HepG2 (cell line): Measurements from ENCODE around the gene TIMM17A. TPM values are rescaled to one million over a fixed set of nuclear protein-coding genes. Genes with fewer than 3 reads are reported as not detected.
"Not testable (repeated sequence)": the region's sequence is repeated elsewhere in the genome, so short reads cannot be mapped to it uniquely, and the experiment has no call there.

Experiments used
- ATAC-seq: fragments of 200-7000 bp; cut with Tn5 transposase; 3 replicates; pipeline ENCODE4 v1.9.1; 2020; ENCODE audit warnings: mild to moderate bottlenecking, moderate library complexity
- BruUV-seq: library from RNA; stranded (reverse); fragments of 400-500 nt; replicated peaks from 2 replicates; lab custom pipeline; 2021; lab: Mats Ljungman, UMichigan
- CTCF ChIA-PET: fragments of 300-600 bp; formaldehyde crosslinking; extraction: SDS; loops from one replicate; lab custom pipeline; 2021; ENCODE audit warnings: low total read pairs, inconsistent platforms, low intra/inter-chr PET ratio; lab: Yijun Ruan, JAX
- POLR2A ChIA-PET: fragments of 350-600 bp; sonication (Branson Sonifier 250); formaldehyde crosslinking; loops from one replicate; lab custom pipeline; 2020; ENCODE audit warnings: antibody characterized with exemption, inconsistent platforms; lab: Yijun Ruan, JAX
- DNase-seq: peaks from one replicate; pipeline ENCODE4 v3.0.0-alpha.2; 2015; ENCODE audit warnings: low spot score
- FAIRE-seq: peaks from 3 replicates; lab custom pipeline; 2011; peaks lifted over from hg19 to GRCh38; lab: Jason Lieb, UNC
- H2AFZ ChIP-seq: one replicate; pipeline ENCODE4 v1.6.1; 2011; ENCODE audit warnings: low read length, inconsistent platforms
- H3K27ac ChIP-seq: fragments of 300-600 bp; 3 replicates; pipeline ENCODE4 v1.8.0; 2011; ENCODE audit warnings: mixed run types, mild to moderate bottlenecking, mixed read lengths, low read length, inconsistent platforms; ENCODE audit not compliant: insufficient read depth; ENCODE audit errors: extremely low read length
- H3K27me3 ChIP-seq, 2 experiments: fragments of 200-600 bp in 1 of 2; 2 replicates in 1 of 2; 3 replicates in 1 of 2; pipeline versions ENCODE4 v1.6.0 to v1.8.0; 2011; ENCODE audit warnings: low read length in 2 of 2, mild to moderate bottlenecking in 2 of 2, moderate library complexity in 2 of 2, inconsistent platforms in 1 of 2; ENCODE audit not compliant: insufficient read depth in 2 of 2, control insufficient read depth in 1 of 2
- H3K36me3 ChIP-seq, 2 experiments: fragments of 200-600 bp in 1 of 2; replicated peaks in 1 of 2; 2 replicates in 1 of 2; 3 replicates in 1 of 2; pipeline versions ENCODE4 v1.5.1 to v1.8.0; 2011; ENCODE audit warnings: low read length in 2 of 2, inconsistent platforms in 1 of 2; ENCODE audit not compliant: insufficient read depth in 2 of 2, control insufficient read depth in 1 of 2
- H3K4me1 ChIP-seq: 2 replicates; pipeline ENCODE4 v1.5.1; 2012; ENCODE audit warnings: low read length, inconsistent platforms; ENCODE audit not compliant: insufficient read depth
- H3K4me2 ChIP-seq: 2 replicates; pipeline ENCODE4 v1.6.0; 2011; ENCODE audit warnings: low read depth, low read length, inconsistent platforms
- H3K4me3 ChIP-seq, 3 experiments: fragments of 200-600 bp in 1 of 3; sonication (generic), shearing (Covaris generic) in 1 of 3; replicated peaks in 1 of 3; 2 replicates each; pipeline ENCODE4 v1.5.1; 2011 to 2016; ENCODE audit warnings: low read length in 3 of 3, inconsistent platforms in 2 of 3, low read depth in 2 of 3, mild to moderate bottlenecking in 2 of 3, control low read depth in 1 of 3, mixed read lengths in 1 of 3; ENCODE audit not compliant: insufficient read depth in 1 of 3
- H3K79me2 ChIP-seq: one replicate; pipeline ENCODE4 v1.6.1; 2011; ENCODE audit warnings: low read length, inconsistent platforms; ENCODE audit not compliant: insufficient read depth
- H3K9ac ChIP-seq: 2 replicates; pipeline ENCODE4 v1.6.0; 2011; ENCODE audit warnings: mild to moderate bottlenecking, low read depth, low read length, inconsistent platforms; ENCODE audit not compliant: insufficient read depth
- H3K9me3 ChIP-seq: 2 replicates; pipeline ENCODE4 v1.5.1; 2012; ENCODE audit warnings: mild to moderate bottlenecking, low read length
- H4K20me1 ChIP-seq: 2 replicates; pipeline ENCODE4 v1.6.0; 2011; ENCODE audit warnings: inconsistent platforms, mild to moderate bottlenecking, low read length, moderate library complexity; ENCODE audit not compliant: insufficient read depth
- POLR2G ChIP-seq: fragments of 200-400 bp; formaldehyde crosslinking; IDR thresholded peaks from 2 replicates; pipeline ENCODE4 v1.6.1; 2018; ENCODE audit warnings: mild to moderate bottlenecking, low read depth, low read length, moderate library complexity
- RAD51 ChIP-seq: fragments of 450-650 bp; IDR thresholded peaks from 2 replicates; pipeline ENCODE4 v1.6.1; 2016; ENCODE audit warnings: borderline replicate concordance
- ZBTB20 ChIP-seq: sonication (generic); formaldehyde crosslinking; IDR thresholded peaks from 2 replicates; pipeline ENCODE4 v1.8.1; 2023; ENCODE audit warnings: missing genetic modification reagents, low read depth, mild to moderate bottlenecking, borderline replicate concordance
- ZEB1 ChIP-seq: IDR thresholded peaks from 2 replicates; pipeline ENCODE4 v1.6.1; 2012; ENCODE audit warnings: mild to moderate bottlenecking, low read depth, inconsistent platforms; ENCODE audit not compliant: insufficient replicate concordance
- ZNF207 ChIP-seq: fragments of 450-650 bp; IDR thresholded peaks from 2 replicates; pipeline ENCODE4 v1.6.1; 2016; ENCODE audit warnings: antibody characterized with exemption, borderline replicate concordance
- ZNF510 ChIP-seq: sonication (generic); formaldehyde crosslinking; IDR thresholded peaks from 2 replicates; pipeline ENCODE4 v1.4.0; 2020; ENCODE audit warnings: low read depth, mild to moderate bottlenecking, missing genetic modification reagents
- ZNF713 ChIP-seq: sonication (generic); formaldehyde crosslinking; IDR thresholded peaks from 2 replicates; pipeline ENCODE4 v1.4.0; 2020; ENCODE audit warnings: mild to moderate bottlenecking, missing genetic modification reagents
- ZNF800 ChIP-seq: sonication (generic); formaldehyde crosslinking; IDR thresholded peaks from 2 replicates; pipeline ENCODE4 v1.4.0; 2020; ENCODE audit warnings: missing genetic modification reagents
- WGBS: methylation state at CpG from one replicate; pipeline ENCODE4 v1.1.6; 2017; ENCODE audit warnings: low lambda C conversion rate; 5-methylcytosine and 5-hydroxymethylcytosine counted together
- in situ Hi-C: cut with HindIII; loops from 2 replicates; pipeline ENCODE4 v1.10.0; 2017; ENCODE audit warnings: low pct_unique_long_range_greater_than_20kb; ENCODE audit not compliant: extremely low pct_ligation_motif_present
- intact Hi-C: fragments of 100-400 bp; cut with micrococcal nuclease; formaldehyde crosslinking; loops from one replicate; pipeline ENCODE4 v1.10.0; 2022; ENCODE audit not compliant: unreplicated experiment
- polyA plus RNA-seq, 8 experiments: library from polyadenylated mRNA; depleted of rRNA in 3 of 8; stranded (reverse) in 7 of 8; unstranded in 1 of 8; fragments of >200 nt; fragmentation: Illumina TruSeq in 4 of 8; extraction: Trizol in 4 of 8; gene quantifications; 2 replicates each; pipeline versions ENCODE4 v1.2.1 to v1.2.3, GENCODE V29; 2011 to 2016; ENCODE audit warnings: low read depth in 4 of 8, missing spikeins in 1 of 8, mixed read lengths in 1 of 8; ENCODE audit not compliant: insufficient read depth in 1 of 8
- total RNA-seq, 5 experiments: library from RNA; depleted of rRNA; stranded (reverse); fragments of >200 nt; fragmentation: Illumina TruSeq; extraction: Trizol; gene quantifications; 2 replicates each; pipeline ENCODE4 v1.2.3, GENCODE V29; 2016; ENCODE audit warnings: low read depth in 1 of 5

TIMM17A gene
- total and polyA plus RNA-seq, 2 of the 13 experiments (the other 11 are each of a cell fraction or from before 2014, with no cell fraction given) = 50.8 to 97.8 TPM

GRCh38 chr1:201955729-201956143 is 433 bp downstream of the TIMM17A start (continued):
- TF ChIP-seq ZNF800 (CRISPR knock-in tag) (no peak), RAD51 (no peak)
- TF ChIP-seq, all 625 proteins: peak for 23

GRCh38 chr1:201958348-201958747 is 3.0 kb downstream of the TIMM17A start:
- 92% methylated on average over 5 of the region's 5 CpGs for WGBS
- ATAC-seq (no peak), DNase-seq (no peak), FAIRE-seq (no peak)
- intact Hi-C loops (loop anchor here (5.0 kb wide), 1 partner anchor 61 kb away; no protein-coding TSS in a partner anchor), in situ Hi-C loops (no loop called here)
- Histone ChIP-seq H3K27me3 (no peaks in the 10 kb centered on the region; a peak in 1 of 5 replicates), H2AFZ (no peak overlapping the region), H3K79me2 (peaks cover 25% of the 10 kb centered on the region), H4K20me1 (no peaks in the 10 kb centered on the region), H3K4me3 (no peak overlapping the region), H3K9me3 (no peaks in the 10 kb centered on the region), H3K9ac (no peak overlapping the region), H3K36me3 (peaks cover 7 to 48% of the 10 kb centered on the region in 2 experiments; a peak in 4 of 5 replicates), H3K4me1 (peaks cover 17% of the 10 kb centered on the region), H3K27ac (no peak overlapping the region), H3K4me2 (no peak overlapping the region)
- ChIA-PET POLR2A (no interaction called here), CTCF (no interaction called here)
- no peak for TF ChIP-seq ZNF207
- no peak for TF ChIP-seq POLR2G
- TF ChIP-seq ZBTB20 (CRISPR knock-in tag) = no peak
- no peak for TF ChIP-seq ZNF713 (CRISPR knock-in tag)
- no peak for TF ChIP-seq ZEB1
- no peak for TF ChIP-seq ZNF510 (CRISPR knock-in tag)
- no TSS peak for BruUV-seq

- H3K4me3 ChIP-seq, in situ Hi-C loops, H3K4me2 ChIP-seq, intact Hi-C loops, FAIRE-seq, H3K9ac ChIP-seq, ATAC-seq, H3K27ac ChIP-seq, CTCF ChIA-PET, H3K4me1 ChIP-seq, H4K20me1 ChIP-seq, DNase-seq, BruUV-seq, POLR2A ChIA-PET, H3K9me3 ChIP-seq, H3K79me2 ChIP-seq, H2AFZ ChIP-seq, H3K27me3 ChIP-seq: not testable (repeated sequence)
- 96% methylated on average over 10 of the region's 10 CpGs for WGBS
- peaks cover 13 to 68% of the 10 kb centered on the region in 2 experiments for H3K36me3 ChIP-seq
Measured at GRCh38 chr1:201962382-201962781, 7.1 kb downstream of the TIMM17A start.
